Liver (tissue), 3 donors: Measurements from ENCODE around the gene RBM48.

Experiments used
- ATF3 ChIP-seq: IDR thresholded peaks from 2 replicates; pipeline ENCODE4 v1.6.1; 2016; ENCODE audit warnings: antibody characterized with exemption
- CTCF ChIP-seq: fragments of 150-350 bp; IDR thresholded peaks from 2 replicates; pipeline ENCODE4 v1.5.1; 2017; ENCODE audit warnings: improper control_type of control experiment, low read depth, low read length; ENCODE audit not compliant: missing input control
- MAX ChIP-seq: IDR thresholded peaks from 2 replicates; pipeline ENCODE4 v1.6.1; 2016; ENCODE audit warnings: antibody characterized with exemption
- RAD21 ChIP-seq, 2 donors: IDR thresholded peaks; 2 replicates each; pipeline ENCODE4 v1.6.1; 2016; ENCODE audit warnings: antibody characterized with exemption in 2 of 2, mild to moderate bottlenecking in 2 of 2
- REST ChIP-seq: IDR thresholded peaks from 2 replicates; pipeline ENCODE4 v1.6.1; 2016; ENCODE audit warnings: antibody characterized with exemption, mild to moderate bottlenecking
- TAF1 ChIP-seq: conservative IDR thresholded peaks from 2 replicates; pipeline ENCODE4 v1.6.1; 2016; ENCODE audit warnings: antibody characterized with exemption, mild to moderate bottlenecking
- YY1 ChIP-seq: IDR thresholded peaks from 2 replicates; pipeline ENCODE4 v1.6.1; 2016; ENCODE audit warnings: antibody characterized with exemption, mild to moderate bottlenecking
- donor health status: healthy.
- donor health status: healthy.

GRCh38 chr7:92557808-92558362 lies 29.3 kb downstream of the RBM48 start:
- TF ChIP-seq CTCF (no peak), ATF3 (no peak), YY1 (no peak), TAF1 (no peak), RAD21 (IDR thresholded peaks at IDR 0.05) (no peak), MAX (no peak), REST (no peak)
